Measurements from ENCODE around the gene NEDD9. TPM values are rescaled to one million over a fixed set of nuclear protein-coding genes. Genes with fewer than 3 reads are reported as not detected.

Gene NEDD9
- polyA plus RNA-seq, 1 of the 3 experiments (the other 2 are of a cell fraction): 7.4 TPM

DNA sequence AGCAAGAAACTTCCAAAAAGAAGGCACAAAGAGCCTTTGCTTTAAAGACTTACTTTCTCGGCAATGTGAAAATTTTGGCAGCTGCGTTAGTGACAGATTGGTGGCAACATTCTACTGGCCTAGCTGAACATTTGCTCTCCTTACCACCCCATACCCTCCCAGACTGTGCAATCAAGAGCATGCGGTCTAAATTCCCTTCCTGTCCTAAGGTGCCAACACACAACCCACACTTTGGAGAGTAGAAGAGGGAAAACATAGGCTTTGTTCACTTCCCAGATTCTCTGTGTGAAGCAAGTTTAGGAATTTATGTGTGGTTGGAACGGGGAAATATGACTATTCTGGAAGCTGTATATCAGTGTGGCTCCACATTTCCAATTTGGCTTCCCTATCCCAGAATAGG, 29.8 kb upstream of the NEDD9 start:
- Histone ChIP-seq H3K9me3 (no peaks in the 10 kb centered on the region), H2AFZ (ENCODE audit: low read depth) (no peak overlapping the region), H3K79me2 (ENCODE audit: insufficient read depth) (no peaks in the 10 kb centered on the region), H3K27ac (ENCODE audit: low read depth in 2 of 2, low read length in 1 of 2) (no peak overlapping the region), H3K4me3 (ENCODE audit: low read depth in 2 of 2, low read length in 1 of 2) (no peak overlapping the region), H4K20me1 (ENCODE audit: insufficient read depth) (no peaks in the 10 kb centered on the region), H3F3A (replicated peaks; ENCODE audit: insufficient read depth) (no peaks in the 10 kb centered on the region), H3K36me3 (replicated peaks in 1 of 2; ENCODE audit: control insufficient read depth in 1 of 2, insufficient read depth in 2 of 2, low read length in 1 of 2) (no peaks in the 10 kb centered on the region), H3K4me2 (no peak overlapping the region), H3K27me3 (ENCODE audit: insufficient read depth) (no peaks in the 10 kb centered on the region), H3K4me1 (ENCODE audit: control insufficient read depth in 1 of 2, insufficient read depth in 2 of 2, low read depth in 1 of 2, low read length in 1 of 2) (peaks cover 9 to 12% of the 10 kb centered on the region in 2 experiments; a peak in 3 of 4 replicates), H3K9me2 (no peaks in the 10 kb centered on the region), H3K9ac (no peak overlapping the region)
- ChIA-PET POLR2A (no interaction called here), CTCF (interaction anchor here (1.4 to 4.7 kb wide), 4 partner anchors 10 to 234 kb away, joined by 3 to 16 read pairs (median 4); no protein-coding TSS in a partner anchor)
- no peak for DNase-seq
- TF ChIP-seq ELF1 (IDR thresholded peaks at IDR 0.05): no peak
- TF ChIP-seq, protein P1, sequence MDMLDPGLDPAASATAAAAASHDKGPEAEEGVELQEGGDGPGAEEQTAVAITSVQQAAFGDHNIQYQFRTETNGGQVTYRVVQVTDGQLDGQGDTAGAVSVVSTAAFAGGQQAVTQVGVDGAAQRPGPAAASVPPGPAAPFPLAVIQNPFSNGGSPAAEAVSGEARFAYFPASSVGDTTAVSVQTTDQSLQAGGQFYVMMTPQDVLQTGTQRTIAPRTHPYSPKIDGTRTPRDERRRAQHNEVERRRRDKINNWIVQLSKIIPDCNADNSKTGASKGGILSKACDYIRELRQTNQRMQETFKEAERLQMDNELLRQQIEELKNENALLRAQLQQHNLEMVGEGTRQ (IDR thresholded peaks at IDR 0.05; ENCODE audit: borderline replicate concordance, low read depth, low read length): no peak
- TF ChIP-seq TEAD4 (IDR thresholded peaks at IDR 0.05; ENCODE audit: borderline replicate concordance, insufficient read depth): no peak
- no peak for TF ChIP-seq EP300 (IDR thresholded peaks at IDR 0.05; ENCODE audit: borderline replicate concordance in 1 of 2, low read depth in 1 of 2, low read length in 1 of 2)
- no peak for TF ChIP-seq EZH2phosphoT487 (IDR thresholded peaks at IDR 0.05; ENCODE audit: borderline replicate concordance, low read depth)
- no peak for TF ChIP-seq RCOR1 (IDR thresholded peaks at IDR 0.05; ENCODE audit: low read length)
- TF ChIP-seq RAD21 (IDR thresholded peaks at IDR 0.05; ENCODE audit: low read length): no peak
- no peak for TF ChIP-seq PBX3 (IDR thresholded peaks at IDR 0.05)
- no peak for TF ChIP-seq POLR2AphosphoS5 (IDR thresholded peaks at IDR 0.05; ENCODE audit: low read depth, low read length)
- TF ChIP-seq, protein P2, sequence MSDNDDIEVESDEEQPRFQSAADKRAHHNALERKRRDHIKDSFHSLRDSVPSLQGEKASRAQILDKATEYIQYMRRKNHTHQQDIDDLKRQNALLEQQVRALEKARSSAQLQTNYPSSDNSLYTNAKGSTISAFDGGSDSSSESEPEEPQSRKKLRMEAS (IDR thresholded peaks at IDR 0.05; ENCODE audit: low read depth): no peak
- TF ChIP-seq FOSL2 (IDR thresholded peaks at IDR 0.05; ENCODE audit: borderline replicate concordance, low read depth): no peak
- 92% methylated on average over 4 of the region's 4 CpGs for WGBS (ENCODE audit: low lambda C conversion rate)

GRCh38 chr6:11260249-11261038, 28.0 kb upstream of the NEDD9 start:
- Histone ChIP-seq H3K27ac (ENCODE audit: low read depth in 2 of 2, low read length in 1 of 2) (no peak overlapping the region), H3F3A (replicated peaks; ENCODE audit: insufficient read depth) (no peaks in the 10 kb centered on the region), H3K9me2 (no peaks in the 10 kb centered on the region), H3K4me3 (ENCODE audit: low read depth in 2 of 2, low read length in 1 of 2) (no peak overlapping the region), H3K9ac (no peak overlapping the region), H3K27me3 (ENCODE audit: insufficient read depth) (no peaks in the 10 kb centered on the region), H3K4me1 (ENCODE audit: control insufficient read depth in 1 of 2, insufficient read depth in 2 of 2, low read depth in 1 of 2, low read length in 1 of 2) (peaks cover 9 to 12% of the 10 kb centered on the region in 2 experiments; a peak in 3 of 4 replicates), H3K36me3 (replicated peaks in 1 of 2; ENCODE audit: control insufficient read depth in 1 of 2, insufficient read depth in 2 of 2, low read length in 1 of 2) (no peaks in the 10 kb centered on the region), H3K4me2 (no peak overlapping the region), H4K20me1 (ENCODE audit: insufficient read depth) (no peaks in the 10 kb centered on the region), H3K9me3 (no peaks in the 10 kb centered on the region), H3K79me2 (ENCODE audit: insufficient read depth) (no peaks in the 10 kb centered on the region), H2AFZ (ENCODE audit: low read depth) (no peak overlapping the region)
- DNase-seq: no peak
- ChIA-PET POLR2A (no interaction called here), CTCF (interaction anchor here (0.6 to 4.7 kb wide), 4 partner anchors 12 to 236 kb away, joined by 3 to 16 read pairs (median 3); no protein-coding TSS in a partner anchor)
- 89% methylated on average over 4 of the region's 4 CpGs for WGBS (ENCODE audit: low lambda C conversion rate)
- TF ChIP-seq SIN3A (IDR thresholded peaks at IDR 0.05; ENCODE audit: borderline replicate concordance, low read depth, low read length) (no peak), JUND (IDR thresholded peaks at IDR 0.05) (no peak), EP300 (IDR thresholded peaks at IDR 0.05; ENCODE audit: borderline replicate concordance in 1 of 2, low read depth in 1 of 2, low read length in 1 of 2) (no peak), TAF1 (IDR thresholded peaks at IDR 0.05; ENCODE audit: borderline replicate concordance, low read depth, low read length) (no peak), FOSL2 (IDR thresholded peaks at IDR 0.05; ENCODE audit: borderline replicate concordance, low read depth) (no peak), TCF12 (IDR thresholded peaks at IDR 0.05) (no peak), ELF1 (IDR thresholded peaks at IDR 0.05) (no peak), PBX3 (IDR thresholded peaks at IDR 0.05) (no peak), FOXJ3 (CRISPR knock-in tag; IDR thresholded peaks at IDR 0.05) (no peak)
- TF ChIP-seq, protein P1 (IDR thresholded peaks at IDR 0.05; ENCODE audit: borderline replicate concordance, low read depth, low read length): no peak
- TF ChIP-seq, protein P3, sequence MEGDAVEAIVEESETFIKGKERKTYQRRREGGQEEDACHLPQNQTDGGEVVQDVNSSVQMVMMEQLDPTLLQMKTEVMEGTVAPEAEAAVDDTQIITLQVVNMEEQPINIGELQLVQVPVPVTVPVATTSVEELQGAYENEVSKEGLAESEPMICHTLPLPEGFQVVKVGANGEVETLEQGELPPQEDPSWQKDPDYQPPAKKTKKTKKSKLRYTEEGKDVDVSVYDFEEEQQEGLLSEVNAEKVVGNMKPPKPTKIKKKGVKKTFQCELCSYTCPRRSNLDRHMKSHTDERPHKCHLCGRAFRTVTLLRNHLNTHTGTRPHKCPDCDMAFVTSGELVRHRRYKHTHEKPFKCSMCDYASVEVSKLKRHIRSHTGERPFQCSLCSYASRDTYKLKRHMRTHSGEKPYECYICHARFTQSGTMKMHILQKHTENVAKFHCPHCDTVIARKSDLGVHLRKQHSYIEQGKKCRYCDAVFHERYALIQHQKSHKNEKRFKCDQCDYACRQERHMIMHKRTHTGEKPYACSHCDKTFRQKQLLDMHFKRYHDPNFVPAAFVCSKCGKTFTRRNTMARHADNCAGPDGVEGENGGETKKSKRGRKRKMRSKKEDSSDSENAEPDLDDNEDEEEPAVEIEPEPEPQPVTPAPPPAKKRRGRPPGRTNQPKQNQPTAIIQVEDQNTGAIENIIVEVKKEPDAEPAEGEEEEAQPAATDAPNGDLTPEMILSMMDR (IDR thresholded peaks at IDR 0.05): no peak
- TF ChIP-seq, protein P2 (IDR thresholded peaks at IDR 0.05; ENCODE audit: low read depth): no peak
